Uterus (tissue), 4 donors: ENCODE results near the gene ANKRD29. TPM values are rescaled to one million over a fixed set of nuclear protein-coding genes. Genes with fewer than 3 reads are reported as not detected.

ENCODE experiments used
- DNase-seq, 2 donors: peaks; one replicate each; pipeline ENCODE4 v3.0.0-alpha.2; 2019 to 2020
- H3K27ac ChIP-seq, 2 donors: fragments of 200-600 bp; sonication (generic); 1 replicate in 1 of 2; 2 replicates in 1 of 2; pipeline ENCODE4 v1.5.1; 2016 to 2018
- H3K27me3 ChIP-seq, 2 donors: fragments of 200-600 bp; sonication (generic); one replicate each; pipeline ENCODE4 v1.5.1; 2018 to 2019; ENCODE audit warnings: control low read depth in 1 of 2
- H3K36me3 ChIP-seq, 2 donors: fragments of 200-600 bp; sonication (generic); one replicate each; pipeline ENCODE4 v1.5.1; 2019; ENCODE audit warnings: control low read depth in 1 of 2
- H3K4me1 ChIP-seq, 2 donors: fragments of 200-600 bp; sonication (generic); one replicate each; pipeline ENCODE4 v1.5.1; 2018 to 2019; ENCODE audit warnings: control low read depth in 1 of 2
- H3K4me3 ChIP-seq, 2 donors: fragments of 200-600 bp; sonication (generic); 1 replicate in 1 of 2; 2 replicates in 1 of 2; pipeline ENCODE4 v1.5.1; 2018 to 2019; ENCODE audit warnings: mild to moderate bottlenecking in 1 of 2
- H3K9me3 ChIP-seq, 2 donors: fragments of 200-600 bp; sonication (generic); one replicate each; pipeline ENCODE4 v1.5.1; 2019; ENCODE audit warnings: control low read depth in 1 of 2
- CTCF ChIP-seq, 4 experiments: fragments of 200-600 bp in 2 of 4; fragments of 450-650 bp in 2 of 4; sonication (generic) in 2 of 4; IDR thresholded peaks; one replicate each; pipeline ENCODE4 v1.5.1; 2016 to 2019; ENCODE audit warnings: antibody characterized with exemption in 4 of 4, mild to moderate bottlenecking in 2 of 4, moderate library complexity in 1 of 4
- POLR2A ChIP-seq, 2 donors: fragments of 450-650 bp; IDR thresholded peaks; one replicate each; pipeline ENCODE4 v1.6.1; 2016; ENCODE audit warnings: antibody characterized with exemption in 2 of 2, mild to moderate bottlenecking in 1 of 2, moderate library complexity in 1 of 2
- intact Hi-C: fragments of 100-400 bp; cut with DNase I; formaldehyde crosslinking; loops from one replicate; pipeline ENCODE4 v1.15.1; 2023; ENCODE audit warnings: low total_unique reads
- total RNA-seq, 4 donors: library from RNA; depleted of rRNA in 3 of 4; stranded (reverse); fragments of >200 nt in 3 of 4; gene quantifications; one replicate each; pipeline versions ENCODE4 v1.1.0 to v1.2.4, GENCODE V29; 2014 to 2023
- donor health status: DM: yes; HTN: yes; CAD: no.

Gene ANKRD29
- total RNA-seq, 4 donors from 2014 or later = 10.8 to 33.4 (median 15.9) TPM

GRCh38 chr18:23648456-23648855, 14.3 kb downstream of the ANKRD29 start:
- Histone ChIP-seq H3K27ac (peak overlapping the region in 1 of 2 donors; percentile 22), H3K4me1 (no peaks in the 10 kb centered on the region), H3K36me3 (no peaks in the 10 kb centered on the region), H3K9me3 (no peaks in the 10 kb centered on the region), H3K27me3 (no peaks in the 10 kb centered on the region), H3K4me3 (no peak overlapping the region)
- TF ChIP-seq POLR2A (IDR thresholded peaks at IDR 0.05) = no peak
- intact Hi-C loops = no loop called here
- no peak for DNase-seq

- no peak overlapping the region for H3K27ac ChIP-seq
- no peaks in the 10 kb centered on the region for H3K9me3 ChIP-seq
- intact Hi-C loops = no loop called here
- no peak overlapping the region for H3K4me3 ChIP-seq
- TF ChIP-seq POLR2A (IDR thresholded peaks at IDR 0.05) = no peak
- TF ChIP-seq CTCF (IDR thresholded peaks at IDR 0.05) = no peak
- no peak for DNase-seq
- no peaks in the 10 kb centered on the region for H3K36me3 ChIP-seq
- no peaks in the 10 kb centered on the region for H3K27me3 ChIP-seq
- H3K4me1 ChIP-seq = no peaks in the 10 kb centered on the region
These were observed 16.4 kb downstream of the ANKRD29 start for GRCh38 chr18:23646282-23646681.

GRCh38 chr18:23645568-23646175, 17.0 kb downstream of the ANKRD29 start:
- TF ChIP-seq CTCF (IDR thresholded peaks at IDR 0.05) (no peak), POLR2A (IDR thresholded peaks at IDR 0.05) (no peak)
- intact Hi-C loops = no loop called here
- Histone ChIP-seq H3K9me3 (no peaks in the 10 kb centered on the region), H3K4me1 (no peaks in the 10 kb centered on the region), H3K4me3 (no peak overlapping the region), H3K36me3 (no peaks in the 10 kb centered on the region), H3K27me3 (no peaks in the 10 kb centered on the region), H3K27ac (no peak overlapping the region)
- DNase-seq = no peak

- H3K4me3 ChIP-seq = no peak overlapping the region
- H3K9me3 ChIP-seq = no peaks in the 10 kb centered on the region
- H3K36me3 ChIP-seq = no peaks in the 10 kb centered on the region
- H3K27ac ChIP-seq = no peak overlapping the region
- H3K4me1 ChIP-seq = no peaks in the 10 kb centered on the region
- DNase-seq = no peak
- TF ChIP-seq CTCF (IDR thresholded peaks at IDR 0.05) (no peak), POLR2A (IDR thresholded peaks at IDR 0.05) (no peak)
- intact Hi-C loops = no loop called here
- no peaks in the 10 kb centered on the region for H3K27me3 ChIP-seq
These were observed 18.8 kb downstream of the ANKRD29 start for GRCh38 chr18:23643815-23644490.

GRCh38 chr18:23641937-23642666, 20.6 kb downstream of the ANKRD29 start:
- no peaks in the 10 kb centered on the region for H3K4me1 ChIP-seq
- H3K9me3 ChIP-seq = no peaks in the 10 kb centered on the region
- H3K36me3 ChIP-seq = no peaks in the 10 kb centered on the region
- H3K27ac ChIP-seq = no peak overlapping the region
- TF ChIP-seq POLR2A (IDR thresholded peaks at IDR 0.05) = no peak
- no peak for TF ChIP-seq CTCF (IDR thresholded peaks at IDR 0.05)
- intact Hi-C loops = no loop called here
- H3K4me3 ChIP-seq = no peak overlapping the region
- no peak for DNase-seq
- no peaks in the 10 kb centered on the region for H3K27me3 ChIP-seq
